ENCODE data around the gene TNFSF12. TPM values are rescaled to one million over a fixed set of nuclear protein-coding genes. Genes with fewer than 3 reads are reported as not detected.
A peak's percentile ranks its signal among the peaks of the same experiment; 100 is the strongest.

Gene TNFSF12
- total RNA-seq, 1 donor from 2014 or later: 41.7 TPM

DNA sequence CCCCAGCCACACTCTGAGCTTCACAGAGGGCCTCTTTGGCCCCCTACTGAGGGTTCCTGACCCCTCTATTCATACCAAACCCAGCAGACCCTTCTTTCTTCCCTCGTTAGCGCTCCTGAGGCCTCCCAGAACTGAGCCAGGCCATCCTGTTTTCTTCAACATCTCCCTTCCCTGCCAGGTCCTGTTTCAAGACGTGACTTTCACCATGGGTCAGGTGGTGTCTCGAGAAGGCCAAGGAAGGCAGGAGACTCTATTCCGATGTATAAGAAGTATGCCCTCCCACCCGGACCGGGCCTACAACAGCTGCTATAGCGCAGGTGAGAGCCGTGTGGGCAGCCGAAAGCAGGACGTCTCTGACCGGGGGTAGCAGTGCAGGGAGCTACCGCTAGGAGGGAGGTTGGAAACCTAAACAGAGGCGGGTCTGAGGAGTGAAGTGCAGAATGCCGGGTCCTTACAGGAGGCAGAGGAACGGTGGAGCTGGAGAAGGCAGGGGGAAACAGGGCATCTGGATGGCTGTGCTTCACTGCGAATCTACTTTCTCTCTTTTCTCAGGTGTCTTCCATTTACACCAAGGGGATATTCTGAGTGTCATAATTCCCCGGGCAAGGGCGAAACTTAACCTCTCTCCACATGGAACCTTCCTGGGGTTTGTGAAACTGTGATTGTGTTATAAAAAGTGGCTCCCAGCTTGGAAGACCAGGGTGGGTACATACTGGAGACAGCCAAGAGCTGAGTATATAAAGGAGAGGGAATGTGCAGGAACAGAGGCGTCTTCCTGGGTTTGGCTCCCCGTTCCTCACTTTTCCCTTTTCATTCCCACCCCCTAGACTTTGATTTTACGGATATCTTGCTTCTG, 11.5 kb downstream of the TNFSF12 start:
- peak; percentile 27 for ATAC-seq
- no peak for DNase-seq (ENCODE audit: missing footprints)
- intact Hi-C loops (cut with DNase I): loop anchor here (1.0 to 10.0 kb wide), 4 partner anchors 46 to 306 kb away; partner anchors contain the start of genes CTDNEP1 and ELP5

DNA sequence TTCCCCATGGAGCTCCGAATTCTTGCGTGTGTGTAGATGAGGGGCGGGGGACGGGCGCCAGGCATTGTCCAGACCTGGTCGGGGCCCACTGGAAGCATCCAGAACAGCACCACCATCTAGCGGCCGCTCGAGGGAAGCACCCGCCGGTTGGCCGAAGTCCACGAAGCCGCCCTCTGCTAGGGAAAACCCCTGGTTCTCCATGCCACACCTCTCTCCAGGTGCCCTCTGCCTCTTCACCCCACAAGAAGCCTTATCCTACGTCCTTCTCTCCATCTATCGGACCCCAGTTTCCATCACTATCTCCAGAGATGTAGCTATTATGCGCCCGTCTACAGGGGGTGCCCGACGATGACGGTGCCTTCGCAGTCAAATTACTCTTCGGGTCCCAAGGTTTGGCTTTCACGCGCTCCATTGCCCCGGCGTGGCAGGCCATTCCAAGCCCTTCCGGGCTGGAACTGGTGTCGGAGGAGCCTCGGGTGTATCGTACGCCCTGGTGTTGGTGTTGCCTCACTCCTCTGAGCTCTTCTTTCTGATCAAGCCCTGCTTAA, 12.2 kb downstream of the TNFSF12 start:
- peak; percentile 94 for DNase-seq (ENCODE audit: missing footprints)
- intact Hi-C loops (cut with DNase I): loop anchor here (1.0 to 10.0 kb wide), 4 partner anchors 47 to 306 kb away; partner anchors contain the start of genes CTDNEP1 and ELP5
- ATAC-seq: peak; percentile 72

DNA sequence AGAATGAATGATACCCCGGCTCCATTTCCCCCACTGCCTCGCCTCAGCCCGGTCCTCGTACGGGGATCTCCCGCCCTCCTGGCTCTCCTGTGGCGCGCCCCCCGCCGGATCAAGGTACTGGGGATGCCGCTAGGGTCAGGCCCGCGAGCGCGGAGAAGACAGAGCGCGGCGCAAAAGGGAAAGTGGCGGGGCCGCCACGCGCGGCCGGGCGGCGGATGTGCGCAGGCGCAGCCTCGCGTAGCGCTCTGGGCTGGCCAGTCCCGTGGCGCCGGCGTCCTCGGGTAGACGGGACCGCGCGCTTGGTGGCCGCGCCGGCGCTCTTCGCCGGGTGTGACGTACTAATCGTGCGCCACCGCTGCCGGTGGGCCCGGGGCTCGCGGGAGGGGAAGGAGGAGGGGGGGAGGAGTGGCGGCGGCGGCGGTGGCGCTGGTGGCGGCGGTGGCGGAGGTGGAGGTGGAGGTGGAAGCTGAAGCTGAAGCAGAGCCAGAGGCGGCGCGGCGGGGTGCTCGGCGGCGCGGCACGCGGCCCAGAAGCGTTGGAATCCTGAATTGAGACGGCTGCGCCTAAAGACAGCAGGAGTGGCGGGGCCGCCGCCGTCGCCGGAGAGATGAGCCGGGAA, 12.8 kb downstream of the TNFSF12 start, which contains the start of gene SENP3:
SENP3 (plus strand) TSS at position 331 of the 619 bp plus-strand sequence. CDS start 1,158 bp downstream, outside the sequence.
- DNase-seq (ENCODE audit: missing footprints) (peak; percentile 96), ATAC-seq (peak; percentile 88)
- intact Hi-C loops (cut with DNase I): loop anchor here (1.0 to 10.0 kb wide), 4 partner anchors 47 to 307 kb away; partner anchors contain the start of genes CTDNEP1 and ELP5

DNA sequence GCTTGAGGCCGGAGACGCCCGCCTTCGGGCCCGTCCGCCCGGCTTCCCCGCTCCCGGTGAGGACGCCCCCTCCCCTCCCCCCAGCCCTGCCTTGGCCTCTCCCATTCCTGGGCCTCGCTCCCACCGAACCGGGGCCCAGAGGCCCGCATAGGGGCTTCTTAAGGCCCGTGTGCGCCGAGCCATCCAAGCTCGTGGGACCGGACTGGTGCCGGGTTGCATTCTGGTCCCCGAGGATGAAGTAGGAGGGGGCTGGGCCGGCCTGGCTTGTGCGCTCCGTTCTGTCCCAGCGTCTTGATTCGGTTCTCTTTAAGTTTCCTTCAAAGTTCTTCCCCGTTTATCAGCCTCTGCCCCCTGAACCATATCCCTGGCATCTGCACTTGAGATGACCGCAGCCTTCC, 13.3 kb downstream of the TNFSF12 start:
- ATAC-seq (no peak), DNase-seq (ENCODE audit: missing footprints) (no peak)
- intact Hi-C loops (cut with DNase I): loop anchor here (10.0 kb wide), 1 partner anchor 307 kb away; the partner anchor contains the start of genes CTDNEP1 and ELP5

DNA sequence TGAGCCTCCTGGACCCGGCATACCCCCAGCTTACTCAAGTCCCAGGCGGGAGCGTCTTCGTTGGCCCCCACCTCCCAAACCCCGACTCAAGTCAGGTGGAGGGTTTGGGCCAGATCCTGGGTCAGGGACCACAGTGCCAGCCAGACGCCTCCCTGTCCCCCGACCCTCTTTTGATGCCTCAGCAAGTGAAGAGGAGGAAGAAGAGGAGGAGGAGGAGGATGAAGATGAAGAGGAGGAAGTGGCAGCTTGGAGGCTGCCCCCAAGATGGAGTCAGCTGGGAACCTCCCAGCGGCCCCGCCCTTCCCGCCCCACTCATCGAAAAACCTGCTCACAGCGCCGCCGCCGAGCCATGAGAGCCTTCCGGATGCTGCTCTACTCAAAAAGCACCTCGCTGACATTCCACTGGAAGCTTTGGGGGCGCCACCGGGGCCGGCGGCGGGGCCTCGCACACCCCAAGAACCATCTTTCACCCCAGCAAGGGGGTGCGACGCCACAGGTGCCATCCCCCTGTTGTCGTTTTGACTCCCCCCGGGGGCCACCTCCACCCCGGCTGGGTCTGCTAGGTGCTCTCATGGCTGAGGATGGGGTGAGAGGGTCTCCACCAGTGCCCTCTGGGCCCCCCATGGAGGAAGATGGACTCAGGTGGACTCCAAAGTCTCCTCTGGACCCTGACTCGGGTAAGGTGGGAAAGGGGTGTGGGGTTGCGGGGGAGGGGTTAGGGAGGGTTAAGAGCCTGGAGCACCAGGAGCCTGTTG, 14.4 kb downstream of the TNFSF12 start:
- intact Hi-C loops (cut with DNase I): loop anchor here (10.0 kb wide), 1 partner anchor 308 kb away; the partner anchor contains the start of genes CTDNEP1 and ELP5
- ATAC-seq: no peak
- no peak for DNase-seq (ENCODE audit: missing footprints)

DNA sequence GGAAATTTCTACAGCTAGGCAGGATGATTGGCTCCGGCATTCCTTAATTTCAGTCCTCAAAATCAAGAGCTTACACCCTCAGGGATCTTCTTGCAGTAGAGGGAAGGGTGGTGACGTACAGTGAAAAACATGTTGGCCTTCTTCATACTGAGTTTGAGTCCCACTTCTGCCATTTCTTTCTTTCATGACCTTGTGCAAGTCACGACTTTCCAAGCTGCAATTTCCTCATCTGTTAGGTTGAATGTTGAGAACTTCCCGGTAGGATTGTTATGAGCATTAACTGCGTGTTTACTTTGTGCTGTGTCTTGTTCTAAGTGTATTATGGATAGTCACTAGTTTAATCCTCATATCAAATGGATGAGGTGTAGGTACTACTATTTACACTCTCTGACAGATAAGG, 20.7 kb downstream of the TNFSF12 start:
- no peak for DNase-seq (ENCODE audit: missing footprints)
- no peak for ATAC-seq
- intact Hi-C loops (cut with DNase I): loop anchor here (10.0 kb wide), 1 partner anchor 315 kb away; the partner anchor contains the start of genes CTDNEP1 and ELP5

DNA sequence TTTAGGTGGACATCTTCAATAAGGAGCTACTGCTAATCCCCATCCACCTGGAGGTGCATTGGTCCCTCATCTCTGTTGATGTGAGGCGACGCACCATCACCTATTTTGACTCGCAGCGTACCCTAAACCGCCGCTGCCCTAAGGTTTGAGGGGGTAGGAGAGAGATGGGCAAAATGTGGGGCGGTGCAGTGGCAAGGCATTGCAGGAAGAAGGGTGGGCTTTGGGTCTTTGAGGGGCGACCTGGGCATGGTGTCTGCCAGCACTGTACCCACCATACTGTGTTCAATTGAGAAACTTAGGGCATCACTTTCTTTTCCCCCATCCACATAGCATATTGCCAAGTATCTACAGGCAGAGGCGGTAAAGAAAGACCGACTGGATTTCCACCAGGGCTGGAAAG, 21.5 kb downstream of the TNFSF12 start:
- intact Hi-C loops (cut with DNase I): loop anchor here (5.0 to 10.0 kb wide), 2 partner anchors 178 to 284 kb away; partner anchors contain the start of genes CYB5D1, NAA38, PLSCR3 and TMEM88
- ATAC-seq: no peak
- no peak for DNase-seq (ENCODE audit: missing footprints)

DNA sequence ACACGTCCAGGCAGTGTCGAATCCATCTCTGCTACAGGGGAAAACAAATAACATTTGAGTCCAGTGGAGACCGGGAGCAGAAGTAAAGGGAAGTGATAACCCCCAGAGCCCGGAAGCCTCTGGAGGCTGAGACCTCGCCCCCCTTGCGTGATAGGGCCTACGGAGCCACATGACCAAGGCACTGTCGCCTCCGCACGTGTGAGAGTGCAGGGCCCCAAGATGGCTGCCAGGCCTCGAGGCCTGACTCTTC, 23.4 kb downstream of the TNFSF12 start:
- DNase-seq (ENCODE audit: missing footprints) (no peak), ATAC-seq (no peak)
- intact Hi-C loops (cut with DNase I): loop anchor here (5.0 to 10.0 kb wide), 2 partner anchors 180 to 283 kb away; partner anchors contain the start of genes CYB5D1, NAA38, PLSCR3 and TMEM88

DNA sequence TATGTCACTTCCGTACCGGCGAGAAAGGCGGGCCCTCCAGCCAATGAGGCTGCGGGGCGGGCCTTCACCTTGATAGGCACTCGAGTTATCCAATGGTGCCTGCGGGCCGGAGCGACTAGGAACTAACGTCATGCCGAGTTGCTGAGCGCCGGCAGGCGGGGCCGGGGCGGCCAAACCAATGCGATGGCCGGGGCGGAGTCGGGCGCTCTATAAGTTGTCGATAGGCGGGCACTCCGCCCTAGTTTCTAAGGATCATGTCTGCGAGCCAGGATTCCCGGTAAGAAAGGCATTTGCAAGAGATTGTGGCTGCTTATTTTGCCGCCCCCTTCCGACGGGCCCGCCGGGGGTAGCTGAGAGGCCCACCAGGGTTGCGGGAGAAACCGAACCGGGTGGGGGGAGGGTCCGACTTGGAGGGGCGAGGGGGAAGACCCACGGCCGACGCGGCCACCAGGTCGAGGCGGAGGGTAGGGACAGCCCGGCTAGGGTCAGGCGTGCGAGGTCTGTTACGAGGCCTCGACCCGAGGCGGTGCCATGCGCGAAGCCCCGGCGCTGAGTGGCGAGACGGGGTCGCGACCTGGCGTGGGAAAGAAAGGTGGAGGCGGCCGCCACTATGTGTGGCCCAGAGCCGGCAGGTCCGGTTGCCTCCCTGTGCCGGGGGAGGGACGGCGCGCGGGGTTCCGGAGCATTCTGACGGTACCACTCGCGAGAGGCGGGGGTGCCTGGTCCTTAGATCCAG, 23.9 kb downstream of the TNFSF12 start:
- intact Hi-C loops (cut with DNase I): loop anchor here (5.0 to 10.0 kb wide), 2 partner anchors 180 to 282 kb away; partner anchors contain the start of genes CYB5D1, NAA38, PLSCR3 and TMEM88
- DNase-seq (ENCODE audit: missing footprints) (peak; percentile 99), ATAC-seq (peak; percentile 96)

DNA sequence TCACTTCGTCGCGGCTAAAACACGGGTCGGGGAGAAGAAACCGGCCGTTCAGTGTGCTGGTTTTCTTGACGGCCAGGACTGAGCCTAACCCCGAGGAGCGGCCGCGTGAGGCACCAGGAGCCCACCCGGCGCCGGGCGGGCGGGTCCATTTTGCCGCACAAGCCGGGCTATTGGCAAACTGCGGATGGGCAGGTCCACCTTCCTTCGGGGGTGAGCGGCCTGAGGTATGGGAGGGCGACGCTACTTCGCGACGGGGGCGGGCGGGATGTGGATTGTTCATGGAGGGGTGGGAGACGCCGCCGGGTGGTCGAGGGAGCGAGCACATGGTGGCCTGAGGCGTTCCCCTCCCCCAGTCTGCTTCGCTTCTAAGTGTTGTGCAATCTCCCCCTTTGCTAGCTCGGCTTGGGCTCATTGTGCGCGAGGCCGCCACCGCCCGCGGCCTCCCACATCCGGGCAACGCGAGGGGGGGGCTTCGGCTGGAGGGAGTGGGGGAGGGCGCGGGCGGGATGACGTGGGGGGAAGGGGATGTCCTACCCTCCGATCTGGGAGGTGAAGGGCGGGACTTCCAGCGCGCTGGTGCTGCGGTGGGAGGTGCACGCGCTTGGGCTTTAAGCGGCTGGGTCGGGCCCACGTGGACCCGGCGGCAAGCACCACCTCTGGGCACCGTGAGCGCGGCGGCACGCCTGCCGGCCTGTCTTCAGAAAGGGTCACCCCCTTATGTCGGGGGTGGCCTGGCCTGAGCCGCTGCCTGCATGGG, 24.6 kb downstream of the TNFSF12 start:
- ATAC-seq (peak; percentile 71), DNase-seq (ENCODE audit: missing footprints) (peak; percentile 92)
- intact Hi-C loops (cut with DNase I): loop anchor here (5.0 to 10.0 kb wide), 2 partner anchors 181 to 281 kb away; partner anchors contain the start of genes CYB5D1, NAA38, PLSCR3 and TMEM88

DNA sequence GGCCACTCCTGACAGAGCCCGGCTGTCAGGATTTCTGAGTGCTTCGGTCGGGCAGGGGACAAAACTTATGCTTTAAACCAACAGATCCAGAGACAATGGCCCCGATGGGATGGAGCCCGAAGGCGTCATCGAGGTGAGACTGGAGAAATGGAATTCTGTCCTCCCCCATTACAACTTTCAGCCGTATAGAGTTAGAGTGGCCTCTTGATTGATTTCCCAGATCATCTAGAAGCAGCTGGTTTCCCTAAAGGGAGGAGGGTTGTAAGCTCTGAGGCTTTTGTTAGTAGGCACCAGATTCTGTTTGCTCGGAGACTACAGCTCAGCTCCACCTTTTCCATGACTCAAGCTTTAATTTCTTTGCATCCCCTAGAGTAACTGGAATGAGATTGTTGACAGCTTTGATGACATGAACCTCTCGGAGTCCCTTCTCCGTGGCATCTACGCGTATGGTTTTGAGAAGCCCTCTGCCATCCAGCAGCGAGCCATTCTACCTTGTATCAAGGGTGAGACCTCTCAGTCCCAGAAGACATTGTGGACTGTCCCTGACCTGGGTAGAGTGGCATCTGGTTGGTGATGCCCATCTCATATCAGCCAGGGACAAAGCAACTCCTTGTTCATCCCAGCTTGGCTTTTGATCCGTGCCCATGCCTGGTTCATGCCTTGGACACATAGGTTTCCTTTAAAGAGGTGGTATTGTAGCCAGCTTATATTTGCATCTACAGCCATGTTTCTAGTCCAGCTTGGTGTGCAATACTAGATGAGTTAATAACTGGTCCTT, 25.5 kb downstream of the TNFSF12 start:
- DNase-seq (ENCODE audit: missing footprints): no peak
- ATAC-seq: no peak
- intact Hi-C loops (cut with DNase I): loop anchor here (5.0 to 10.0 kb wide), 2 partner anchors 182 to 280 kb away; partner anchors contain the start of genes CYB5D1, NAA38, PLSCR3 and TMEM88

DNA sequence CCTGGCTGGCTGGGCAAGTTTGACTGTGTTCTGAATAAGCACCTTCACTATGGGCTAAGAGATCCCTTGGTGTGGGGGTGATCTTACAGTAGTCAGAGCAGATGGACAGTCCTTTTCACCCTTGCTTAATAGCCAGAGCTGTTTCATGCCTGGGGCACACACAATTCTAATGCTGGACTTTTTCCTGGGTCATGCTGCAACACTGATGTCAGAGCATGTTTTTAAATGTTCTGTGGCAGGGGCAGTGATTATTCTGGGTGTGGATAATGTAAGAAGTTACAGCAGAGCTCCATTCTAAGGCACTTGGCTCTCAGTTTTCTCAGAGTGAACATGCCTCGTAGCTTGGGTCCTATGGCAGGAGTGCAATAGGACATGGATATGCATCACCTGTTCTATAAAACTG, 26.6 kb downstream of the TNFSF12 start:
- no peak for ATAC-seq
- no peak for DNase-seq (ENCODE audit: missing footprints)
- intact Hi-C loops (cut with DNase I): loop anchor here (10.0 kb wide), 1 partner anchor 279 kb away; the partner anchor contains the start of genes CYB5D1, NAA38 and TMEM88

DNA sequence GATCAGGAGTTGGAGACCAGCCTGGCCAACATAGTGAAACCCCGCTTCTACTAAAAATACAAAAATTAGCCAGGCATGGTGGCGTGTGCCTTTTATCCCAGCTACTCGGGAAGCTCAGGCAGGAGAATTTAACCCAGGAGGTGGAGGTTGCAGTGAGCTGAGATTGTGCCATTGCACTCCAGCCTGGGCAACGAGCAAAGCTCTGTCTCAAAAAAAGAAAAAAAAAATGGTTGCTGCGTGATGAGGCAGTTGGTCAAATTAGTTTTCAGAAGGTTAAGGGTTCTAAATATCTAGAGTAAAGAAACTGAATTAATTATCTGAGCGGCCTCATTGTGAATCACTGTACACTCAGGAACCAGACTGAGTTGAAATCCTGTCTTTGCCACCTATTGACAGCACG, 27.1 kb downstream of the TNFSF12 start:
- DNase-seq (ENCODE audit: missing footprints) (no peak), ATAC-seq (no peak)
- intact Hi-C loops (cut with DNase I): loop anchor here (10.0 kb wide), 1 partner anchor 279 kb away; the partner anchor contains the start of genes CYB5D1, NAA38 and TMEM88

DNA sequence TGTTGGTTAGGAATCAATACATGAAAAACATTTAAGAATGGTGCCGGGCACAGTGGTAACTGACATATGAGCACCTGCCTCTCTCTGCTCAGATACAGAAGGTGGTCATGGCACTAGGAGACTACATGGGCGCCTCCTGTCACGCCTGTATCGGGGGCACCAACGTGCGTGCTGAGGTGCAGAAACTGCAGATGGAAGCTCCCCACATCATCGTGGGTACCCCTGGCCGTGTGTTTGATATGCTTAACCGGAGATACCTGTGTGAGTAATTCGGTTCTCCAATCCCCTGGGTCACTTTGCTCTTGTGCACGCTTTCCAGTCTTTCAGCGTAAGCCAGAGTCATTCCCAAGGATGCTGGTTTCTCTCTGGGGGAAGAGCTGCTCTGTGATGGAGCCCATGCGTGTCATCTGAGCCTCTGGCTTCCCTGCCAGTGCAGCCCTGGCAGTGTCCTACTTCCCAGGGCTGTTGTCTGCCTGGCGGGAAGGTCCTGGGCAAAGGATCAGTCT, 27.6 kb downstream of the TNFSF12 start:
- no peak for DNase-seq (ENCODE audit: missing footprints)
- intact Hi-C loops (cut with DNase I): loop anchor here (10.0 kb wide), 1 partner anchor 278 kb away; the partner anchor contains the start of genes CYB5D1, NAA38 and TMEM88
- no peak for ATAC-seq

DNA sequence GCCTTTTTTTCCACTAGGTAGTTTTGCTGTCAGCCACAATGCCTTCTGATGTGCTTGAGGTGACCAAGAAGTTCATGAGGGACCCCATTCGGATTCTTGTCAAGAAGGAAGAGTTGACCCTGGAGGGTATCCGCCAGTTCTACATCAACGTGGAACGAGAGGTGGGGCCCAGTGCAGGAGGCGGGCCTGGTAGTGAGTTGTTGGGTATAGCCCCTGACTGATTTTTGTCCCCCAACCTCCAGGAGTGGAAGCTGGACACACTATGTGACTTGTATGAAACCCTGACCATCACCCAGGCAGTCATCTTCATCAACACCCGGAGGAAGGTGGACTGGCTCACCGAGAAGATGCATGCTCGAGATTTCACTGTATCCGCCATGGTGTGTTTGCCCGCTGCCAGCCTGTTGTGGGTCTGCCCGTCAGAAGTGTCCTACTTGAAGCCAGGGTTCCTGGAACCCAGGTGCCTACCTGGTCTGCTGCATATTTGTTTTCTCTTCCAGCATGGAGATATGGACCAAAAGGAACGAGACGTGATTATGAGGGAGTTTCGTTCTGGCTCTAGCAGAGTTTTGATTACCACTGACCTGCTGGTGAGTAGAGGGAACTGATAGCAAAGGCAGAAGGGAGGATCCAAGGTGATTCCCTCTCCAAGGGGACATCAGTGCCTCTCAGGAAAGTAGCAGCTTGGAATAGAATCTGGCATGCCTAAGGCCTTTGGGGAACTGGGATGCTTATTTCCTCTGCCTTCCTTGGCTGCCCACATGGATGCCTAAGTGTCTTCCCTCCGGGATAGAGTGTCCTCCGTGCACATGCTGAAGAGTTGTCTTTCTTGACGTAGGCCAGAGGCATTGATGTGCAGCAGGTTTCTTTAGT, 28.7 kb downstream of the TNFSF12 start:
- intact Hi-C loops (cut with DNase I): loop anchor here (10.0 kb wide), 1 partner anchor 277 kb away; the partner anchor contains the start of genes CYB5D1, NAA38 and TMEM88
- ATAC-seq: no peak
- no peak for DNase-seq (ENCODE audit: missing footprints)

Data from Right ventricle myocardium inferior (tissue), 1 donor.